Mesothelial cell of epicardium (in vitro differentiated cells): ENCODE data around the gene TIMM29. TPM values are rescaled to one million over a fixed set of nuclear protein-coding genes. Genes with fewer than 3 reads are reported as not detected.

Experiments used
- DNase-seq, 2 experiments: peaks; one replicate each; pipeline ENCODE4 v3.0.0; 2021; ENCODE audit warnings: low spot score in 2 of 2; ENCODE audit not compliant: unreplicated experiment in 2 of 2
- H3K27ac Mint-ChIP-seq: 2 replicates; pipeline ENCODE4 v1.8.0; 2021; ENCODE audit warnings: mixed read lengths
- H3K27me3 Mint-ChIP-seq: 2 replicates; pipeline ENCODE4 v1.8.0; 2021; ENCODE audit warnings: low read depth, mixed read lengths
- H3K36me3 Mint-ChIP-seq: 2 replicates; pipeline ENCODE4 v1.8.0; 2021; ENCODE audit warnings: mixed read lengths
- H3K4me1 Mint-ChIP-seq: 2 replicates; pipeline ENCODE4 v1.8.0; 2021; ENCODE audit warnings: mixed read lengths
- H3K4me3 Mint-ChIP-seq: 2 replicates; pipeline ENCODE4 v1.8.0; 2021; ENCODE audit warnings: mild to moderate bottlenecking, moderate library complexity, mixed read lengths
- H3K9me3 Mint-ChIP-seq: 2 replicates; pipeline ENCODE4 v1.8.0; 2021; ENCODE audit warnings: mixed read lengths
- CTCF ChIP-seq: fragments of 200-600 bp; sonication (generic); IDR thresholded peaks from one replicate; pipeline ENCODE4 v1.5.0; 2021; ENCODE audit warnings: antibody characterized with exemption; ENCODE audit not compliant: unreplicated experiment
- total RNA-seq: library from RNA; stranded (reverse); gene quantifications from 3 replicates; pipeline ENCODE4 v1.2.1, GENCODE V29; 2021

Gene TIMM29
- total RNA-seq, result 25.5 to 31.5 TPM (median 26.8 TPM) in 3 replicates

GRCh38 chr19:10928563-10929401 is at the start of gene TIMM29, which contains the start of gene YIPF2:
TIMM29 (plus strand) TSS chr19:10928811; CDS start chr19:10928823, 12 bp downstream.
YIPF2 (minus strand) TSS chr19:10928639; CDS start chr19:10928410, 229 bp downstream.
- no peaks in the 10 kb centered on the region for H3K9me3 Mint-ChIP-seq
- no peak for TF ChIP-seq CTCF
- peak within 1 kb of the TSS; percentile 93 for H3K4me3 Mint-ChIP-seq
- peaks cover 17% of the 10 kb centered on the region for H3K4me1 Mint-ChIP-seq
- no peaks in the 10 kb centered on the region for H3K27me3 Mint-ChIP-seq
- DNase-seq, result peak; percentile 95 to 97
- peak within 1 kb of the TSS; percentile 92 for H3K27ac Mint-ChIP-seq
- H3K36me3 Mint-ChIP-seq, result peaks cover 6% of the 10 kb centered on the region

DNA sequence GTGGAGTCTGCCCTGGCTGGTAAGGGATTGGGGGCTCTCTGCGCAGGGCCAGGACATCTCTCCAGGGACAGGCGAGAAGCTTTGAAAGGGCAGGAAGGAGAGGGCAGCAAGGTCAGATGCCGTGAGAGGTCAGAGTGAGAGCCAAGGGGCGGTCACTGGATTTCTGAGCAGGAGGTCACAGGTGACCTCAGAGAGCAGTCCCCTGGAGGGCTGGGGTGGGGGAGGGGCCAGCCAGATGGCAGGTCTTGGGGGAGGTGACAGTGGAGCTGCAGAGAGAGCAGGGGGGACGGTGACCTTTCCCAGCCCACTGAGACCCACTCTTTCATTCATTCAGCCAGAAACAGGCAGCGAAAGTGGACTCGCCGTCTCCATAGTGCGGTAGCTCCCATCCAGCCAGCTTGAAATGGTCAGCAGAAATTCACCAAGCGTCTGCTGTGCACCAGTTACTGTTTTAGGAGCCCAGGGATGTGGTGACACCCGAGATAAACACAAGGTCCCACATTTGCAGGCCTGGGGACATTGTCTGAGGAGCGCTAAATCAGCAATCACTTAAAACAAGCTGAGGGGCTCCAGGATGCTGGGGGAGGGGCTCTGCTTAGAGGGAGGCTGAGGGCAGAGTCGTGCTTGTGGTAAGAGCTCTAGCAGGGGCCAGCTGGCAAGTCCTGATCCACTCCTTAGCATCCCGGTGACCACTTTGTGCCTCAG is 47.1 kb upstream of the TIMM29 start:
- Mint-ChIP-seq H3K4me3 (no peak overlapping the region), H3K9me3 (no peaks in the 10 kb centered on the region), H3K36me3 (no peaks in the 10 kb centered on the region), H3K27ac (no peak overlapping the region), H3K27me3 (no peaks in the 10 kb centered on the region), H3K4me1 (peaks cover 9% of the 10 kb centered on the region)
- DNase-seq, result no peak
- no peak for TF ChIP-seq CTCF

DNA sequence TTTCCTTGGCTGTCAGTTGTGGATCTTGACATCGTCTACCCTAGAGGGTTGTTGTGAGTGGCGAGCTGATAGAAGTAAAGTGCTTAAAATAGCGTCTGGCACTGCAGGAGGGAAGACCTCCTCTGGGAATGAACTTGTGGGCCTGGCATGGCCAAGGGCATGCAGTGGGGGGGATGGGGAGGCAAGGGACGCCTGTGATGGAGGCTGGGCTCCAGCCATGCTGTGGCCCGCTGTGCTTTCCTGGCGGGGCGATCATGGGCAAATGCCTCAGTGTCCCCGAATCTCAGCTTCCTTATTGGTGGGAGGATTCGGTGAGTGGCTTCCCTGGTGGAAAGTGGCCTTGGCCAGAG is 46.5 kb upstream of the TIMM29 start:
- no peak for DNase-seq
- no peak for TF ChIP-seq CTCF
- Mint-ChIP-seq H3K27ac (no peak overlapping the region), H3K4me3 (no peak overlapping the region), H3K36me3 (no peaks in the 10 kb centered on the region), H3K27me3 (no peaks in the 10 kb centered on the region), H3K9me3 (no peaks in the 10 kb centered on the region), H3K4me1 (peaks cover 10% of the 10 kb centered on the region)

DNA sequence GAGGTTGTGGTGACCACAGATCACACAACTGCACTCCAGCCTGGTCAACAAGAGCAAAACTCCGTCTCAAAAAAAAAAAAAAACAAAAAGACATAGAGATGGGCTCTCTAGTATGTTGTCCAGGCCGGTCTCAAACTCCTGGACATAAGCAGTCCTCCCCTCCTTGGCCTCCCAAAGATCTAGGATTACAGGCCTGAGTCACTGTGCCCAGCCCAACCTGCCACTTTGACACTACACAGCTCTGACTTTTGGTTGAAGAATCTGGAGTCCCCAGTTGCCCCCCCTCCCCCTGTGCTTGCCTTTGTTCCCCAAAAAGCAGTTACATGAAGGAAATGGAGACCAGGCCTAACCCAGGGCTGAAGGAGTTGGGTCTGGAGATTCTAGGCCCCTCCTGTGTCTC is 44.3 kb upstream of the TIMM29 start:
- no peak for TF ChIP-seq CTCF
- Mint-ChIP-seq H3K27me3 (no peaks in the 10 kb centered on the region), H3K4me3 (no peak overlapping the region), H3K4me1 (peaks cover 27% of the 10 kb centered on the region), H3K36me3 (no peaks in the 10 kb centered on the region), H3K9me3 (no peaks in the 10 kb centered on the region), H3K27ac (no peak overlapping the region)
- DNase-seq, result no peak

GRCh38 chr19:10885201-10886169 is 43.1 kb upstream of the TIMM29 start:
- Mint-ChIP-seq H3K4me1 (peaks cover 27% of the 10 kb centered on the region), H3K9me3 (no peaks in the 10 kb centered on the region), H3K36me3 (no peaks in the 10 kb centered on the region), H3K4me3 (no peak overlapping the region), H3K27ac (peak overlapping the region; percentile 91), H3K27me3 (no peaks in the 10 kb centered on the region)
- no peak for DNase-seq
- TF ChIP-seq CTCF, result no peak
